ENCODE measurements around the gene DHX30. TPM values are rescaled to one million over a fixed set of nuclear protein-coding genes. Genes with fewer than 3 reads are reported as not detected.
"Not testable (repeated sequence)": the region's sequence is repeated elsewhere in the genome, so short reads cannot be mapped to it uniquely, and the experiment has no call there.

Gene DHX30
- total RNA-seq, 1 donor from 2014 or later, result 54.6 TPM

GRCh38 chr3:47885168-47885567 lies 82.2 kb downstream of the DHX30 start:
- Histone ChIP-seq H3K27ac (no peak overlapping the region), H3K36me3 (peaks cover 10% of the 10 kb centered on the region), H3K4me1 (peaks cover 5% of the 10 kb centered on the region), H3K9me3 (no peaks in the 10 kb centered on the region), H3K4me3 (no peak overlapping the region), H3K27me3 (ENCODE audit: low read depth) (no peaks in the 10 kb centered on the region)
- TF ChIP-seq CTCF (IDR thresholded peaks at IDR 0.05), result no peak
- ATAC-seq, result no peak
- intact Hi-C loops (cut with DNase I), result no loop called here
- DNase-seq, result no peak

- H3K4me3 ChIP-seq; H3K9me3 ChIP-seq; H3K27ac ChIP-seq; intact Hi-C loops (cut with DNase I); DNase-seq; H3K27me3 ChIP-seq (ENCODE audit: low read depth); ATAC-seq: not testable (repeated sequence)
- H3K36me3 ChIP-seq, result peaks cover 29% of the 10 kb centered on the region
- peaks cover 11% of the 10 kb centered on the region for H3K4me1 ChIP-seq
These were observed 85.1 kb downstream of the DHX30 start for GRCh38 chr3:47887991-47888390.

DNA sequence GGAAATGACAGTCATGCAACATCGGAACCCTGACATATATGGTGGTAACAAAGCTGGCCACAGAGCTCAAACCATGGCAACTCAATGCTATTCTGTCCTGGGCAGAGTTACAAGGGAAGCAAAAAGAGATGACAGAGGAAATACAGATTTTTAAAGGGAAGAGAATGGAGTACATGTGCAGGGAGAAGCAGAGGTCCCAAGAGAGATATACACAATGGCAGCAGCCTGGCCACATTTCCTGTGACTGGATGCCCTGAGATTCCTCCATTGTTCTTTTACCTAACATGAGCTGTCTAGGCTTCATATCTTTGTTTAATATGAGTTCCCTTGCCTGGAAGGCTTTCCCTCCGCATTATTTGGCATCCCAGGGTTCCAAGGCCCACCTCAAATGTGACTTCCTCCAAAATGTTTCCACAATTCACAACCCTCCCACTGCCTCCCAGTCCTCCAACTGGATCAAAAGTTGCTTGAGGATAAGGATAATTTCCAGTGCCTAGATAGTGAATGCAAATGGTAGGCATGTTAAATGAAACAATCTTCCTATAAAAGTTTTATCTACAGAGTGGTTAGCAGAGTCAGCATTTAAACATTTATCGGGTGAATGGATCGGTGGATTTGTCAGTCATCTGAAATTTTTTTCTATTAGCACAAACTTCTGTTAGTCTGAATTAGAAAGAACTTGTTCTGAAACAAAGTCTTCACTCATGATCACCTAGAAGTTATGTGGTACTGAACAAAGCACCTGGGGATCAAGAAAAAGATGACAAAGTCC lies 86.2 kb downstream of the DHX30 start:
- H3K4me1 ChIP-seq, result peaks cover 11% of the 10 kb centered on the region
- H3K36me3 ChIP-seq, result peaks cover 27% of the 10 kb centered on the region
- no peaks in the 10 kb centered on the region for H3K9me3 ChIP-seq
- intact Hi-C loops (cut with DNase I), result no loop called here
- ATAC-seq (no peak), DNase-seq (no peak)
- no peak for TF ChIP-seq CTCF (IDR thresholded peaks at IDR 0.05)
- no peak overlapping the region for H3K27ac ChIP-seq
- H3K4me3 ChIP-seq, result no peak overlapping the region
- no peaks in the 10 kb centered on the region for H3K27me3 ChIP-seq (ENCODE audit: low read depth)

DNA sequence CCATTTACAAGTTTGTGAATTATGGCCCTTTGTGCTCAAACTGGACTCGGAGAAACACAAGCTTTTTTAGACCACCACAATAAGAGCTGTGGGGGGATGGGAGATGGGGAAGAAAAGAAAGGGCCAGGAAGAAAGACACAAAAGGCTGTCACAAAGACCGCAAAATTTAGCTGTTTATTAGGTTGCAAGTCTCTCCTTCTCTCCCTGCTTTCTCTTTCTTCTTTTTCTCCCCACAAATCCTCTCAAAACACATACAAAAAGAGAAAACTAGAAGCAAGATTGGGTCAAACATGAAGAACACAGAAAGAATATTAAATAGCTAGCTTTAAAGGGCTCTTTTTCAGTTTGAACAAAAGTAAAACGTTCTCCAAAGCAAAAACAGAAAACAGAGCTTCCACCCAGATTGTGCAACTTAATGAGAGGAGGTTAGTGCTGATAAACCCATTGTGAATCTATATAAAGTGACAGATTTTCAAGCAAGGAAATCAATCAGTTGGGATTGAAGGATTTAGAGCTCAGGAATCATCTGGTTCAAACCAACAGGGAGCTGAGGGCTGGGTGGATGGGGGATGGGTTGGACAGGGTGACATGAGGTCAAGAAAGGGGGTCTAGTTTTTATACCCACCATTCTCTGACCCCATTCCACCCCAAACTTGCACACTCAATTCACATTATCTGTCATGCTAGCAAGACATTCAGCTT lies 87.3 kb downstream of the DHX30 start:
- H3K27ac ChIP-seq, result peak overlapping the region; percentile 42
- no peak overlapping the region for H3K4me3 ChIP-seq
- peaks cover 23% of the 10 kb centered on the region for H3K36me3 ChIP-seq
- intact Hi-C loops (cut with DNase I), result no loop called here
- no peaks in the 10 kb centered on the region for H3K27me3 ChIP-seq (ENCODE audit: low read depth)
- H3K9me3 ChIP-seq, result no peaks in the 10 kb centered on the region
- peaks cover 11% of the 10 kb centered on the region for H3K4me1 ChIP-seq
- ATAC-seq (no peak), DNase-seq (no peak)
- TF ChIP-seq CTCF (IDR thresholded peaks at IDR 0.05), result no peak

- no peaks in the 10 kb centered on the region for H3K9me3 ChIP-seq
- H3K4me1 ChIP-seq, result peaks cover 11% of the 10 kb centered on the region
- no peak overlapping the region for H3K4me3 ChIP-seq
- DNase-seq (no peak), ATAC-seq (peak in 1 of 2 donors; percentile 51)
- H3K27me3 ChIP-seq (ENCODE audit: low read depth), result no peaks in the 10 kb centered on the region
- no peak for TF ChIP-seq CTCF (IDR thresholded peaks at IDR 0.05)
- intact Hi-C loops (cut with DNase I), result no loop called here
- H3K36me3 ChIP-seq, result peaks cover 23% of the 10 kb centered on the region
- H3K27ac ChIP-seq, result peak overlapping the region; percentile 42
These were observed 88.1 kb downstream of the DHX30 start for GRCh38 chr3:47890828-47891612.
